A549 (cell line): ENCODE results near the gene TXNL4A. TPM values are rescaled to one million over a fixed set of nuclear protein-coding genes. Genes with fewer than 3 reads are reported as not detected.

Experiments
- ATAC-seq, 2 experiments: fragments of 200-7000 bp in 1 of 2; fragments of >200 bp in 1 of 2; cut with Nextera tagmentation in 1 of 2; cut with Tn5 transposase in 1 of 2; 3 replicates each; pipeline versions ENCODE4 v1.8.0 to v1.9.1; 2018 to 2020; ENCODE audit warnings: mild to moderate bottlenecking in 1 of 2, moderate library complexity in 1 of 2
- CTCF ChIA-PET: fragments of 300-600 bp; sonication (Branson Sonifier 250); formaldehyde crosslinking; extraction: SDS; loops from one replicate; lab custom pipeline; 2021; ENCODE audit warnings: antibody characterized with exemption, inconsistent platforms; lab: Yijun Ruan, JAX
- POLR2A ChIA-PET: fragments of 350-600 bp; formaldehyde crosslinking; extraction: SDS; loops from one replicate; lab custom pipeline; 2021; ENCODE audit warnings: antibody characterized with exemption, inconsistent platforms; lab: Yijun Ruan, JAX
- DNase-seq, 2 experiments: peaks; one replicate each; pipeline versions ENCODE4 v3.0.0 to v3.0.0-alpha.2; 2011 to 2016; ENCODE audit warnings: low read depth in 1 of 2, low spot score in 1 of 2
- FAIRE-seq: peaks from 2 replicates; lab custom pipeline; 2011; peaks lifted over from hg19 to GRCh38; lab: Jason Lieb, UNC
- H3K27ac ChIP-seq, 2 experiments: fragments of >200 bp; sonication (Bioruptor Twin); formaldehyde crosslinking; 3 replicates each; pipeline ENCODE4 v1.5.1; 2016 to 2017
- H3K4me1 ChIP-seq: fragments of >200 bp; sonication (Bioruptor Twin); formaldehyde crosslinking; 3 replicates; pipeline ENCODE4 v1.6.1; 2016
- H3K4me2 ChIP-seq: fragments of >200 bp; sonication (Bioruptor Twin); formaldehyde crosslinking; 3 replicates; pipeline ENCODE4 v1.6.1; 2016
- H3K4me3 ChIP-seq: fragments of >200 bp; sonication (Bioruptor Twin); formaldehyde crosslinking; 3 replicates; pipeline ENCODE4 v1.5.1; 2016
- H3K9me3 ChIP-seq: fragments of >200 bp; sonication (Bioruptor Twin); formaldehyde crosslinking; 3 replicates; pipeline ENCODE4 v1.6.1; 2016
- BHLHE40 ChIP-seq: IDR thresholded peaks from 2 replicates; pipeline ENCODE4 v1.6.1; 2012; ENCODE audit warnings: low read depth, low read length, inconsistent platforms
- CHD4 ChIP-seq: fragments of 200-600 bp; sonication (generic); IDR thresholded peaks from 2 replicates; pipeline ENCODE4 v1.6.1; 2016; ENCODE audit warnings: antibody characterized with exemption, mild to moderate bottlenecking, borderline replicate concordance
- EP300 ChIP-seq, 2 experiments: fragments of >200 bp; sonication (Bioruptor Twin); formaldehyde crosslinking; IDR thresholded peaks; 2 replicates in 1 of 2; 3 replicates in 1 of 2; pipeline ENCODE4 v1.6.1; 2016 to 2017
- ESRRA ChIP-seq: fragments of 150-350 bp; IDR thresholded peaks from 2 replicates; pipeline ENCODE4 v1.6.1; 2014; ENCODE audit warnings: mild to moderate bottlenecking, low read length, borderline replicate concordance
- GATA3 ChIP-seq: IDR thresholded peaks from 2 replicates; pipeline ENCODE4 v1.6.1; 2012; ENCODE audit warnings: borderline replicate concordance
- HDAC2 ChIP-seq: fragments of 200-600 bp; sonication (generic); IDR thresholded peaks from 2 replicates; pipeline ENCODE4 v1.6.1; 2016
- HEYL ChIP-seq: fragments of 250-450 bp; sonication (Bioruptor Pico); IDR thresholded peaks from 2 replicates; pipeline ENCODE4 v1.8.0; 2021; ENCODE audit warnings: mild to moderate bottlenecking, moderate library complexity
- HOXA7 ChIP-seq: fragments of 250-450 bp; sonication (Bioruptor Pico); IDR thresholded peaks from 2 replicates; pipeline ENCODE4 v1.5.0; 2020; ENCODE audit warnings: mild to moderate bottlenecking, moderate library complexity
- HOXB5 ChIP-seq: fragments of 250-450 bp; sonication (Bioruptor Pico); IDR thresholded peaks from 2 replicates; pipeline ENCODE4 v1.5.0; 2020; ENCODE audit warnings: mild to moderate bottlenecking, moderate library complexity
- MAFK ChIP-seq: fragments of 450-650 bp; IDR thresholded peaks from 2 replicates; pipeline ENCODE4 v1.6.1; 2014; ENCODE audit not compliant: partially characterized antibody
- MYC ChIP-seq: IDR thresholded peaks from 2 replicates; pipeline ENCODE4 v1.6.1; 2012; ENCODE audit warnings: mild to moderate bottlenecking, inconsistent platforms, low read length, improper control_type of control experiment, borderline replicate concordance
- NPAS2 ChIP-seq: fragments of 250-450 bp; sonication (Bioruptor Pico); IDR thresholded peaks from 2 replicates; pipeline ENCODE4 v1.8.0; 2022; ENCODE audit warnings: mild to moderate bottlenecking, moderate library complexity, borderline replicate concordance
- POLR2A ChIP-seq: IDR thresholded peaks from 2 replicates; pipeline ENCODE4 v1.6.1; 2012; ENCODE audit warnings: mild to moderate bottlenecking, low read length
- POLR2AphosphoS2 ChIP-seq: conservative IDR thresholded peaks from 2 replicates; pipeline ENCODE4 v1.6.1; 2012; ENCODE audit warnings: low read length, improper control_type of control experiment, inconsistent platforms
- RAD21 ChIP-seq, 2 experiments: fragments of >200 bp in 1 of 2; sonication (Bioruptor Twin) in 1 of 2; formaldehyde crosslinking in 1 of 2; IDR thresholded peaks in 1 of 2; conservative IDR thresholded peaks in 1 of 2; 2 replicates in 1 of 2; 3 replicates in 1 of 2; pipeline ENCODE4 v1.6.1; 2012 to 2018; ENCODE audit warnings: inconsistent platforms in 1 of 2
- RARB ChIP-seq: fragments of 250-450 bp; sonication (Bioruptor Pico); IDR thresholded peaks from 2 replicates; pipeline ENCODE4 v1.8.0; 2021; ENCODE audit warnings: mild to moderate bottlenecking, moderate library complexity
- RFX5 ChIP-seq: fragments of 450-650 bp; IDR thresholded peaks from 2 replicates; pipeline ENCODE4 v1.7.1; 2014; ENCODE audit warnings: antibody characterized with exemption, mild to moderate bottlenecking, moderate library complexity
- RNF2 ChIP-seq: fragments of 200-600 bp; sonication (generic); IDR thresholded peaks from 2 replicates; pipeline ENCODE4 v1.6.1; 2016; ENCODE audit warnings: low read depth, mild to moderate bottlenecking, antibody characterized with exemption, moderate library complexity, borderline replicate concordance
- SREBF2 ChIP-seq: fragments of 450-650 bp; IDR thresholded peaks from 2 replicates; pipeline ENCODE4 v1.6.1; 2014; ENCODE audit warnings: mild to moderate bottlenecking, moderate library complexity
- ZSCAN20 ChIP-seq: fragments of 250-450 bp; sonication (Bioruptor Pico); IDR thresholded peaks from 2 replicates; pipeline ENCODE4 v1.8.0; 2022; ENCODE audit warnings: mild to moderate bottlenecking, moderate library complexity
- WGBS: methylation state at CpG from one replicate; pipeline ENCODE4 v1.1.6; 2017; ENCODE audit errors: missing lambda C conversion rate; 5-methylcytosine and 5-hydroxymethylcytosine counted together
- polyA plus RNA-seq, 4 experiments: library from polyadenylated mRNA; depleted of rRNA in 3 of 4; stranded (reverse); fragments of >200 nt; fragmentation: RNase III in 1 of 4; extraction: RNeasy Plus Mini Kit Qiagen cat#74134 plus additional on column Dnase treatment in 1 of 4; gene quantifications; 2 replicates in 3 of 4; 3 replicates in 1 of 4; pipeline ENCODE4 v1.2.3, GENCODE V29; 2011 to 2017
- TF ChIP-seq, protein P1 (sequence below): fragments of 200-600 bp; sonication (generic); IDR thresholded peaks from 2 replicates; pipeline ENCODE4 v1.6.1; 2016; ENCODE audit warnings: antibody characterized with exemption, mild to moderate bottlenecking, moderate library complexity
- TF ChIP-seq, protein P2 (sequence below): IDR thresholded peaks from 2 replicates; pipeline ENCODE4 v1.6.1; 2012
- TF ChIP-seq, protein P3 (sequence below): fragments of 450-650 bp; IDR thresholded peaks from 2 replicates; pipeline ENCODE4 v1.6.1; 2014; ENCODE audit warnings: antibody characterized with exemption
- TF ChIP-seq, protein P4 (sequence below): IDR thresholded peaks from 2 replicates; pipeline ENCODE4 v1.6.1; 2012; ENCODE audit warnings: low read depth, borderline replicate concordance
- TF ChIP-seq, protein P5 (sequence below): fragments of >200 bp; sonication (Bioruptor Twin); formaldehyde crosslinking; IDR thresholded peaks from 3 replicates; pipeline ENCODE4 v1.6.1; 2016
- TF ChIP-seq, protein P6 (sequence below): fragments of >200 bp; sonication (Bioruptor Twin); formaldehyde crosslinking; IDR thresholded peaks from 2 replicates; pipeline ENCODE4 v1.6.1; 2016
- TF ChIP-seq, protein P7 (sequence below): fragments of 250-450 bp; sonication (Bioruptor Pico); IDR thresholded peaks from 2 replicates; pipeline ENCODE4 v1.5.0; 2021; ENCODE audit warnings: mild to moderate bottlenecking, moderate library complexity, borderline replicate concordance

The TXNL4A gene
- polyA plus RNA-seq, 2 of the 4 experiments (the other 2 are of a cell fraction), result 99.6 to 139 TPM

DNA sequence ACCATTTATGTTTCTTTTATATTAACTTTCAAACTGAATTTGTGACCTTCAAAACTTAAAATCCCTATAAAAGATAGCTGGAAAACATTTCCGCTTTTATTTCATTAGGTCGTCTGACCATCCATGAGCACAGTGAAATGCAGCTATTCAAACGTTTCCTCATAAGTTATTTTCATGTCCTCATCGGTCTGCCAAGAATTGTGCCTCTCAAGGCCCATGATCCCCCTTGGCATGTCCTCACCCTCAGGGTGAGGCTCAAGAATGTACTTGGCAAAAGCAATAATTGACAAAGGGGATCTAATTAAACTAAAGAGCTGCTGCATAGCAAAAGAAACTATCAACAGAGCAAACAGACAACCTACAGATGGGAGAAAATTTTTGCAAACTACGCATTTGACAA lies 49.3 kb downstream of the TXNL4A start:
- 78% methylated on average over 5 of the region's 5 CpGs for whole genome bisulfite sequencing
- CTCF ChIA-PET, result no interaction called here
- Histone ChIP-seq H3K27ac (no peak overlapping the region), H3K9me3 (peaks cover 6% of the 10 kb centered on the region; the same call in 1 of the 3 replicates), H3K4me3 (no peak overlapping the region), H3K4me2 (no peak overlapping the region), H3K4me1 (no peaks in the 10 kb centered on the region)
- no peak for TF ChIP-seq POLR2AphosphoS2
- TF ChIP-seq CHD4, result no peak
- no peak for TF ChIP-seq RNF2
- TF ChIP-seq, protein P1, sequence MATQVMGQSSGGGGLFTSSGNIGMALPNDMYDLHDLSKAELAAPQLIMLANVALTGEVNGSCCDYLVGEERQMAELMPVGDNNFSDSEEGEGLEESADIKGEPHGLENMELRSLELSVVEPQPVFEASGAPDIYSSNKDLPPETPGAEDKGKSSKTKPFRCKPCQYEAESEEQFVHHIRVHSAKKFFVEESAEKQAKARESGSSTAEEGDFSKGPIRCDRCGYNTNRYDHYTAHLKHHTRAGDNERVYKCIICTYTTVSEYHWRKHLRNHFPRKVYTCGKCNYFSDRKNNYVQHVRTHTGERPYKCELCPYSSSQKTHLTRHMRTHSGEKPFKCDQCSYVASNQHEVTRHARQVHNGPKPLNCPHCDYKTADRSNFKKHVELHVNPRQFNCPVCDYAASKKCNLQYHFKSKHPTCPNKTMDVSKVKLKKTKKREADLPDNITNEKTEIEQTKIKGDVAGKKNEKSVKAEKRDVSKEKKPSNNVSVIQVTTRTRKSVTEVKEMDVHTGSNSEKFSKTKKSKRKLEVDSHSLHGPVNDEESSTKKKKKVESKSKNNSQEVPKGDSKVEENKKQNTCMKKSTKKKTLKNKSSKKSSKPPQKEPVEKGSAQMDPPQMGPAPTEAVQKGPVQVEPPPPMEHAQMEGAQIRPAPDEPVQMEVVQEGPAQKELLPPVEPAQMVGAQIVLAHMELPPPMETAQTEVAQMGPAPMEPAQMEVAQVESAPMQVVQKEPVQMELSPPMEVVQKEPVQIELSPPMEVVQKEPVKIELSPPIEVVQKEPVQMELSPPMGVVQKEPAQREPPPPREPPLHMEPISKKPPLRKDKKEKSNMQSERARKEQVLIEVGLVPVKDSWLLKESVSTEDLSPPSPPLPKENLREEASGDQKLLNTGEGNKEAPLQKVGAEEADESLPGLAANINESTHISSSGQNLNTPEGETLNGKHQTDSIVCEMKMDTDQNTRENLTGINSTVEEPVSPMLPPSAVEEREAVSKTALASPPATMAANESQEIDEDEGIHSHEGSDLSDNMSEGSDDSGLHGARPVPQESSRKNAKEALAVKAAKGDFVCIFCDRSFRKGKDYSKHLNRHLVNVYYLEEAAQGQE, result no peak
- TF ChIP-seq, protein P2, sequence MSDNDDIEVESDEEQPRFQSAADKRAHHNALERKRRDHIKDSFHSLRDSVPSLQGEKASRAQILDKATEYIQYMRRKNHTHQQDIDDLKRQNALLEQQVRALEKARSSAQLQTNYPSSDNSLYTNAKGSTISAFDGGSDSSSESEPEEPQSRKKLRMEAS, result no peak
- no peak for TF ChIP-seq MAFK
- no peak for TF ChIP-seq MYC
- TF ChIP-seq POLR2A, result no peak
- TF ChIP-seq, protein P3, sequence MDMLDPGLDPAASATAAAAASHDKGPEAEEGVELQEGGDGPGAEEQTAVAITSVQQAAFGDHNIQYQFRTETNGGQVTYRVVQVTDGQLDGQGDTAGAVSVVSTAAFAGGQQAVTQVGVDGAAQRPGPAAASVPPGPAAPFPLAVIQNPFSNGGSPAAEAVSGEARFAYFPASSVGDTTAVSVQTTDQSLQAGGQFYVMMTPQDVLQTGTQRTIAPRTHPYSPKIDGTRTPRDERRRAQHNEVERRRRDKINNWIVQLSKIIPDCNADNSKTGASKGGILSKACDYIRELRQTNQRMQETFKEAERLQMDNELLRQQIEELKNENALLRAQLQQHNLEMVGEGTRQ, result no peak
- TF ChIP-seq HDAC2, result no peak
- TF ChIP-seq HOXB5 (CRISPR knock-in tag), result no peak
- TF ChIP-seq, protein P4, sequence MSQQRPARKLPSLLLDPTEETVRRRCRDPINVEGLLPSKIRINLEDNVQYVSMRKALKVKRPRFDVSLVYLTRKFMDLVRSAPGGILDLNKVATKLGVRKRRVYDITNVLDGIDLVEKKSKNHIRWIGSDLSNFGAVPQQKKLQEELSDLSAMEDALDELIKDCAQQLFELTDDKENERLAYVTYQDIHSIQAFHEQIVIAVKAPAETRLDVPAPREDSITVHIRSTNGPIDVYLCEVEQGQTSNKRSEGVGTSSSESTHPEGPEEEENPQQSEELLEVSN, result no peak
- TF ChIP-seq EP300 (IDR thresholded peaks at IDR 0.05), result no peak
- TF ChIP-seq SREBF2, result no peak
- no peak for TF ChIP-seq BHLHE40
- TF ChIP-seq, protein P5, sequence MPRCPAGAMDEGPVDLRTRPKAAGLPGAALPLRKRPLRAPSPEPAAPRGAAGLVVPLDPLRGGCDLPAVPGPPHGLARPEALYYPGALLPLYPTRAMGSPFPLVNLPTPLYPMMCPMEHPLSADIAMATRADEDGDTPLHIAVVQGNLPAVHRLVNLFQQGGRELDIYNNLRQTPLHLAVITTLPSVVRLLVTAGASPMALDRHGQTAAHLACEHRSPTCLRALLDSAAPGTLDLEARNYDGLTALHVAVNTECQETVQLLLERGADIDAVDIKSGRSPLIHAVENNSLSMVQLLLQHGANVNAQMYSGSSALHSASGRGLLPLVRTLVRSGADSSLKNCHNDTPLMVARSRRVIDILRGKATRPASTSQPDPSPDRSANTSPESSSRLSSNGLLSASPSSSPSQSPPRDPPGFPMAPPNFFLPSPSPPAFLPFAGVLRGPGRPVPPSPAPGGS, result no peak
- TF ChIP-seq, protein P6, sequence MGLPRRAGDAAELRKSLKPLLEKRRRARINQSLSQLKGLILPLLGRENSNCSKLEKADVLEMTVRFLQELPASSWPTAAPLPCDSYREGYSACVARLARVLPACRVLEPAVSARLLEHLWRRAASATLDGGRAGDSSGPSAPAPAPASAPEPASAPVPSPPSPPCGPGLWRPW, result no peak
- no peak for TF ChIP-seq ESRRA
- no peak for TF ChIP-seq HOXA7 (CRISPR knock-in tag)
- no peak for TF ChIP-seq GATA3
- DNase-seq (no peak), ATAC-seq (no peak), FAIRE-seq (no peak)
- POLR2A ChIA-PET, result no interaction called here

DNA sequence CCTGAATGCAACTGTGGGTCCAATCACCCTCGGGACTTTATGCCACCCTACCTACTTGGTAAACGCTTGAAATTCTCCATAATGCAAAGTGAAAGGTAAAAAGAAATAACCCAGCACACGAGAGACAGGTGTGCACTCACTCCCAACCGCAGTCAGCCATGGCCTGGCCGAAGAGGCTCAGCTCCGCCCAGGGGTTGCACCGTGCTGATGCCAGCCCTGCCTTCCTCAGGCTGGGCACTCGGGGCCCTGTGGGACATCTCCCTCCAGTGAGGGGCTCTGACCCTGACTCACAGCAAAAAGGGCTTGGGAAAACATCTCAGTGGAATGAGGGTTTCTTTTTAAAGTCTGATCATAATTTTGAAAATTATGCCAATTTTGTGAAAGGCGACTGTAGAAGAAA lies 50.2 kb downstream of the TXNL4A start:
- POLR2A ChIA-PET, result no interaction called here
- H3K27ac ChIP-seq, result no peak overlapping the region
- no peak overlapping the region for H3K4me2 ChIP-seq
- peaks cover 9% of the 10 kb centered on the region; the same call in 1 of the 3 replicates for H3K9me3 ChIP-seq
- FAIRE-seq (no peak), ATAC-seq (no peak), DNase-seq (no peak)
- H3K4me3 ChIP-seq, result no peak overlapping the region
- 89% methylated on average over 9 of the region's 9 CpGs for WGBS
- H3K4me1 ChIP-seq, result no peaks in the 10 kb centered on the region
- CTCF ChIA-PET, result interaction anchor here (1.1 kb wide), 1 partner anchor 14 kb away, joined by 3 read pairs; no protein-coding TSS in a partner anchor
- TF ChIP-seq HEYL (CRISPR knock-in tag), result no peak
- TF ChIP-seq BHLHE40, result no peak
- TF ChIP-seq RAD21 (conservative IDR thresholded peaks at IDR 0.05 in 1 of 2, IDR thresholded peaks at IDR 0.05 in 1 of 2), result no peak
- TF ChIP-seq, protein P5, result no peak
- no peak for TF ChIP-seq RARB (CRISPR knock-in tag)
- TF ChIP-seq, protein P7, sequence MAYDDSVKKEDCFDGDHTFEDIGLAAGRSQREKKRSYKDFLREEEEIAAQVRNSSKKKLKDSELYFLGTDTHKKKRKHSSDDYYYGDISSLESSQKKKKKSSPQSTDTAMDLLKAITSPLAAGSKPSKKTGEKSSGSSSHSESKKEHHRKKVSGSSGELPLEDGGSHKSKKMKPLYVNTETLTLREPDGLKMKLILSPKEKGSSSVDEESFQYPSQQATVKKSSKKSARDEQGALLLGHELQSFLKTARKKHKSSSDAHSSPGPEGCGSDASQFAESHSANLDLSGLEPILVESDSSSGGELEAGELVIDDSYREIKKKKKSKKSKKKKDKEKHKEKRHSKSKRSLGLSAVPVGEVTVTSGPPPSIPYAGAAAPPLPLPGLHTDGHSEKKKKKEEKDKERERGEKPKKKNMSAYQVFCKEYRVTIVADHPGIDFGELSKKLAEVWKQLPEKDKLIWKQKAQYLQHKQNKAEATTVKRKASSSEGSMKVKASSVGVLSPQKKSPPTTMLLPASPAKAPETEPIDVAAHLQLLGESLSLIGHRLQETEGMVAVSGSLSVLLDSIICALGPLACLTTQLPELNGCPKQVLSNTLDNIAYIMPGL (CRISPR knock-in tag), result no peak
- TF ChIP-seq ZSCAN20 (CRISPR knock-in tag), result no peak
- TF ChIP-seq NPAS2 (CRISPR knock-in tag), result no peak
- TF ChIP-seq SREBF2, result no peak
- TF ChIP-seq RFX5, result no peak
